Measurements from ENCODE around the gene PHF20. TPM values are rescaled to one million over a fixed set of nuclear protein-coding genes. Genes with fewer than 3 reads are reported as not detected.

PHF20 gene
- total RNA-seq, 1 donor from 2014 or later: 86.0 TPM

DNA sequence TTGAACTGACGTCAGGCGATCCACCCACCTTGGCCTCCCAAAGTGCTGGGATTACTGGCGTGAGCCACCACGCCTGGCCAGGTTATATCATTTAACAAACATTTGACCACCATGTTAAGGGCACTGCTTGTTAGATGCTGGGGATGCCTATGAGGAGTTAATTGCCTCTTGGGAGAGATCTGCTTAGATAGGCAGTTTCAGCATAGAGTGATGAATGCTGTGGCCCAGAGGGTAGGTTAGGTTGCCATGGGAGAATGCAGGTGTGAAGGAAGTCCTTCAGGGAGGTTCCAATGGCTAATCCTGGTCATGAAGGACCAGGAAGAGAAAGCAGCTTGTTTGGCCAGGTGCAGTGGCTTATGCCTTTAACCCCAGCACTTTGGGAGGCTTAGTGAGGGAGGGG, 17.0 kb downstream of the PHF20 start:
- intact Hi-C loops (cut with micrococcal nuclease): no loop called here

DNA sequence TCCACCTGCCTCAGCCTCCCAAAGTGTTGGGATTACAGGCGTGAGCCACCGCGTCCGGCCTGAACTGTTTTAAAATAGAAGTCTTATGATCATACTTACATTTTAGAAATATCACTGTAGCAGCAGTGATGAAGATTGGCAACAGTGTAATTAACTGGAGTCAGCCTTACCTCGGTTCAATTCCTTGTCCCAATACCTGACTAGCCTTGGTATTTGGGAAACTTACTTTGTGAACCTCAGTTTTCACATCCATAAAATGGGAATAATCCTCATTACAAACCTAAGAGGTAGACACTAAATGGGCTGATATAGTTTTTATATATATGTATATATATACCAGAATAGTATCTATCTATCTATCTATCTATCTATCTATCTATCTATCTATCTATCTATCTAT, 19.3 kb downstream of the PHF20 start:
- intact Hi-C loops (cut with micrococcal nuclease): no loop called here
- no peak for DNase-seq
- H3K27me3 Mint-ChIP-seq: no peaks in the 10 kb centered on the region
- TF ChIP-seq, protein P1, sequence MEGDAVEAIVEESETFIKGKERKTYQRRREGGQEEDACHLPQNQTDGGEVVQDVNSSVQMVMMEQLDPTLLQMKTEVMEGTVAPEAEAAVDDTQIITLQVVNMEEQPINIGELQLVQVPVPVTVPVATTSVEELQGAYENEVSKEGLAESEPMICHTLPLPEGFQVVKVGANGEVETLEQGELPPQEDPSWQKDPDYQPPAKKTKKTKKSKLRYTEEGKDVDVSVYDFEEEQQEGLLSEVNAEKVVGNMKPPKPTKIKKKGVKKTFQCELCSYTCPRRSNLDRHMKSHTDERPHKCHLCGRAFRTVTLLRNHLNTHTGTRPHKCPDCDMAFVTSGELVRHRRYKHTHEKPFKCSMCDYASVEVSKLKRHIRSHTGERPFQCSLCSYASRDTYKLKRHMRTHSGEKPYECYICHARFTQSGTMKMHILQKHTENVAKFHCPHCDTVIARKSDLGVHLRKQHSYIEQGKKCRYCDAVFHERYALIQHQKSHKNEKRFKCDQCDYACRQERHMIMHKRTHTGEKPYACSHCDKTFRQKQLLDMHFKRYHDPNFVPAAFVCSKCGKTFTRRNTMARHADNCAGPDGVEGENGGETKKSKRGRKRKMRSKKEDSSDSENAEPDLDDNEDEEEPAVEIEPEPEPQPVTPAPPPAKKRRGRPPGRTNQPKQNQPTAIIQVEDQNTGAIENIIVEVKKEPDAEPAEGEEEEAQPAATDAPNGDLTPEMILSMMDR (IDR thresholded peaks at IDR 0.05): no peak
- H3K27ac Mint-ChIP-seq: no peak overlapping the region
- no peaks in the 10 kb centered on the region for H3K9me3 Mint-ChIP-seq
- H3K4me1 Mint-ChIP-seq: peaks cover 15% of the 10 kb centered on the region
- H3K4me3 Mint-ChIP-seq: no peak overlapping the region
- CTCF ChIA-PET: no interaction called here
- POLR2A ChIA-PET: no interaction called here
- ATAC-seq (ENCODE audit: low read depth): no peak
- H3K36me3 Mint-ChIP-seq (ENCODE audit: low read depth): peaks cover 17% of the 10 kb centered on the region

More for the DNA sequence above, 17.0 kb downstream of the PHF20 start:
- CTCF ChIA-PET: no interaction called here
- DNase-seq (no peak), ATAC-seq (ENCODE audit: low read depth) (no peak)
- Mint-ChIP-seq H3K4me3 (no peak overlapping the region), H3K9me3 (no peaks in the 10 kb centered on the region), H3K4me1 (peaks cover 8% of the 10 kb centered on the region), H3K27me3 (no peaks in the 10 kb centered on the region), H3K36me3 (ENCODE audit: low read depth) (peaks cover 22% of the 10 kb centered on the region), H3K27ac (no peak overlapping the region)
- TF ChIP-seq, protein P1 (IDR thresholded peaks at IDR 0.05): no peak
- POLR2A ChIA-PET: interaction anchor here (0.8 kb wide), 1 partner anchor 62 kb away, joined by 5 read pairs; no protein-coding TSS in a partner anchor

DNA sequence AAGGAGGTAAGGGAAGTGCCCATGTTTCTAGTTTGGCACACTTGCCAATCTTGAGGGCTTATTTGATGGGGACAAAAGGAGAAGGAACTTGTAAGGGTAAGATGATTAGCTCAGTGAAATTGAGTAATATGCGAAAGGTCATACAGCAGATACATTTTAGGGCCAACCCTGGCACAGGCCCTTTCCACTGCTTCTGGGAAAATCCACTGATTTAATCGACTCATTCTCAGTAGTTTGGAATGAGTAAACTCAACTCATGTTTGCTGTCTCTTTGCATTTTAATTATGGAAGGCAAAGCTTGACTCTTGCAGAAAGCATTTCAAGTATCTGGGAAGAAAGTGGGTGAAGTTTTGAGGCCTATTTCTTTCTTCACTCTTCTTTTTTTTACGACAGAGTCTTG, 20.0 kb downstream of the PHF20 start:
- intact Hi-C loops (cut with micrococcal nuclease): no loop called here
- ChIA-PET CTCF (no interaction called here), POLR2A (interaction anchor here (0.5 kb wide), 1 partner anchor 32 kb away, joined by 3 read pairs; no protein-coding TSS in a partner anchor)
- Mint-ChIP-seq H3K4me3 (no peak overlapping the region), H3K4me1 (peaks cover 22% of the 10 kb centered on the region), H3K9me3 (no peaks in the 10 kb centered on the region), H3K36me3 (ENCODE audit: low read depth) (peaks cover 17% of the 10 kb centered on the region), H3K27ac (peak overlapping the region; percentile 5), H3K27me3 (no peaks in the 10 kb centered on the region)
- TF ChIP-seq, protein P1 (IDR thresholded peaks at IDR 0.05): no peak
- ATAC-seq (ENCODE audit: low read depth): no peak
- no peak for DNase-seq

DNA sequence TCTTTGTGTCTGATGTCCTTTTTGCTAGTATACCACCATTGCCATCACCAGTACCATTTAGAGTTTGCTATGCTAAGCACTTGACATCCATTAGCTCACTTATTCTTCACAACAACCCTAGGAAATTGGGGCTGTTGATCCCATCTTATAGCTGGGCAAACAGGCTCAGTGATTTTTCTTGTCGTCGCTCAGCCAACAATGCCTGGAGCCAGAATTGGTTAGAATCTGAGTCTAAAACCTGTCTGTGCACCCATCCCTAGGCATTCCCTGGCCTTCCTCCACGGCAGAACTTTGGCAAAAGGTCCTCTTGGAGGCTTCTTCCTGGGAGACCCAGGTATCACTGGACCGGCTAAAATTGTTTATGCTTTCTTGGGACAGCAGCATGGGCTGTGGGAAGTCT, 20.9 kb downstream of the PHF20 start:
- POLR2A ChIA-PET: interaction anchor here (0.6 to 0.7 kb wide), 2 partner anchors 128 to 158 kb away, joined by 3 to 7 read pairs; partner anchors contain the start of genes CPNE1 and RBM12
- CTCF ChIA-PET: no interaction called here
- H3K27me3 Mint-ChIP-seq: no peaks in the 10 kb centered on the region

DNA sequence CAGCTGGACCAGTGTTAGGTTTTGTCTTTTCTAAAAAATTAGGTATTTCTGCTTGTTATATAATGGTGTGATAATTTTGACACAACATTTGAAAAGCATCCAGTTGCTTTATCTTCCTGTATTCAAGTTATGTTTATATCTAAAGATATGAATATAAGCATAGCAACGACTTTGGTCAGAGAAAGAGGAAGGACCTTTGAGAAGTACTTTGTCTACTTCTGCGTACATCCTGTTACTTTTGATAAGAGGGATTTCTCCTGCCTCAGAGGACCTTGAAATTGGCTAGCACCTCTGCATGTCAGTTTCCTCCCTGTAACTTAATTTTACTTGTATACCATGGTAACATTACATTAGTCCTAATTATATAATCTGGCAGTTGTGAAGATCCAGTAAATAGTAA, 24.8 kb downstream of the PHF20 start:
- intact Hi-C loops (cut with micrococcal nuclease): loop anchor here (1.0 to 2.0 kb wide), 2 partner anchors 24 to 54 kb away; partner anchors contain the start of genes PHF20 and RBM39
- POLR2A ChIA-PET: interaction anchor here (0.6 to 3.0 kb wide), 2 partner anchors 54 to 63 kb away, joined by 5 to 46 read pairs; partner anchors contain the start of gene RBM39

More for the DNA sequence above, 20.9 kb downstream of the PHF20 start:
- DNase-seq (no peak), ATAC-seq (ENCODE audit: low read depth) (no peak)
- no peak overlapping the region for H3K27ac Mint-ChIP-seq
- TF ChIP-seq, protein P1 (IDR thresholded peaks at IDR 0.05): no peak
- intact Hi-C loops (cut with micrococcal nuclease): no loop called here
- no peaks in the 10 kb centered on the region for H3K9me3 Mint-ChIP-seq
- peaks cover 23% of the 10 kb centered on the region for H3K4me1 Mint-ChIP-seq
- H3K4me3 Mint-ChIP-seq: no peak overlapping the region
- peaks cover 15% of the 10 kb centered on the region for H3K36me3 Mint-ChIP-seq (ENCODE audit: low read depth)

More for the DNA sequence above, 24.8 kb downstream of the PHF20 start:
- ATAC-seq (ENCODE audit: low read depth): peak; percentile 86
- Mint-ChIP-seq H3K4me1 (peaks cover 19% of the 10 kb centered on the region), H3K36me3 (ENCODE audit: low read depth) (peaks cover 22% of the 10 kb centered on the region), H3K27me3 (no peaks in the 10 kb centered on the region), H3K4me3 (peak overlapping the region; percentile 24), H3K9me3 (no peaks in the 10 kb centered on the region), H3K27ac (peak overlapping the region; percentile 84)
- TF ChIP-seq, protein P1 (IDR thresholded peaks at IDR 0.05): no peak
- DNase-seq: no peak
- CTCF ChIA-PET: no interaction called here
